ENCODE measurements around the gene VILL.
"Not testable (repeated sequence)": the region's sequence is repeated elsewhere in the genome, so short reads cannot be mapped to it uniquely, and the experiment has no call there.

VILL gene

DNA sequence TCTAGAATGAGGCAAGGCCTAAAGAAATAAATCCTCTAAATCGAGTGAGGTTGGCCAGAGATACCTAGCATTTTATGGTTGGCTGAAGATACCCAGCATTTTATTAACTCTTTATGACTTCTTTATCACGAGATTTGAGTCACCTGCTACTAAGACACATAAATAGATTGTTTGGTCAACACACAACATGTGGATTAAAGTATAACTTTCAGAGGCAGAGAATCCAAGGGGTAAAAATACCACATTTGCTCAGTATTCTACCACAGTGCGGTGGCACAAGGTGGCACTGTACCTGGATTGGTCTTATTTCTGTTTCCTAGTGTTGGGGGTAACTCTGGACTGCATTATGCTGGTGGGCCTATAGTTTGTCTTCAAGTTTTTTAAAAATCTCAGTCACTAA is 27.0 kb upstream of the VILL start:
- no peak for DNase-seq (ENCODE audit: low read depth)

DNA sequence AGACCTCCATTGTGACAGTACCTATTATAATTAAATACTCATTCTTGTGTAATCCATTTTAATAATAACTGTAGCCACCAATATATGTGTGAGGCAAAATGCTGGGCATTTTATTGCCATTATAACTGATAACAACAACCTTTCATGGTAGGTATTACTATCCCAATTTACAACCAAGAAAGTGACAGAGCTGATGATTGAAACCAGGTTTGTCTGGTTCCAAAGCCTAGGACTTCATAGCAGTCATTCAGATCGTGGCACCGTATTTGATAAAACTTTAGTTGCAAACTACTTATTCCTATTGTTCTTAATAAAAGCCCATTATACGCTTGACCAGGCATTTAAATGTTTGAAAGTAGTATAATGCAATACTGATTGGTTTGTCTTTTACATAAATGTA is 26.4 kb upstream of the VILL start:
- DNase-seq (ENCODE audit: low read depth) = no peak

DNA sequence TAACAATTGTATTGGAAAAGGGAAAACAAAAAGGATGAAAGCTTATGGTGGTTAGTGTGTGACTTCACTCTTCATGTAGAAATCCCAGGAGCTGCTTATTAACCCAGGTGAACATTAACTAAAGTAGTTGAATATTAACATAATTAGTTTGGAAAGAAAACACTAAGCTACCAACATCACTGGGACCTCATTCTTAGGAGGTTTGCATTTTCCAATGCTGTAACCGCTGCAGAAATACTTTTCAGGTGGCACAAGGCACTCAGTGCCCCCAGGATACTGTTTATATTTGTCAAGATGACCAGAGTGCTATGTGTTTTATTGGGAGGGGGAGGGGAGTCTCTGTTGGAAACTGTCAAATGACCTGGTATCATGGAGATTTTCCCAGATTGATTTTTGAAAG is 25.9 kb upstream of the VILL start:
- DNase-seq (ENCODE audit: low read depth) = no peak

DNA sequence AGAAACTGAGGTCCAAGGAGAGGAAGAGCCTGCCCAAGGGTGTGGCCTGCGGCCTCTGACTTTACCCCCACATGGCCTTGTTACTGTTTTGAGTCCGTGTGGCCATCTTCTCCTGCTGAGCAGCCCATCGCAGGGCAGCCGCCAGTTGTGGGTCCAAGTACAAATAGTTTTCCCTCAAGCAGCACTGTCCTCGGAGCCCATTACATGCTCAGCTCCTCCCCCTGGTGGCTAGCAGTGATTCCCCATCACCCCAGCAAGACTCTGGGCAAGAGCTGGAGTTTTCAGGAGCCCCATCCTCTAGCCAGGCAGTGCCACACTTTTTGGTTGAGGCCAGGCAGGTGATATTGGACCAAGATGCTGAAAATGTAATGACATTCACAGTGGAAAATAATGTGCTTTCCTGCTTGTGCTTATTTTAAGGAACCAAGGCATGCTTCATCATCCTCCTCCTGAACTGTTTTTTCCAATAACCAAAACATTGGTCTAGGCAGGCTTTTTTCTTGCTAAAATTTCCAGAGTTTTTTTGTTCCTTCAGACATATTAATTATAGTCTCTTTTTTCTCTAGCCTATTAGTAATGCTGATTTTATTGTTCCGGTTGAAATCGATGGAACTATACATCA is 23.2 kb upstream of the VILL start:
- DNase-seq (ENCODE audit: low read depth) = peak; percentile 33

DNA sequence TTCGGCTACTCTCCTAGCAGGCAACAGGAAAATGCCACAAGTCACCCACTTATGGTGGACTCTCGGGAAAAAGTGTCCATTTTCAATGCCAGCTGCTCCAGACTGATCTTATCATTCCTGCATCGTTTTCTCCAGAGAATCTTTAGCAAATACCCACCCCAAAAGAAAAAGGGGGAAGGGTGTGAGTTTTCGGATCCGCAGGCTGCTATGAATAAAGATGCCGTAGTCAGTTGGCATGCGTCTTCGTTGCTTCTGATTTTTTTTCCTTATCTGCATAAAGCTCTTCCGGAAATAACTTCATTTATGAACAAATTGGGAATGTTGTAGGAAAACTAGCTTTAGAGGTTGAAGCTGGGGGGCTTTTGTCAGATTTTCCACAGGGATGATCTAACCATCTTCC is 22.4 kb upstream of the VILL start:
- DNase-seq (ENCODE audit: low read depth) = no peak

DNA sequence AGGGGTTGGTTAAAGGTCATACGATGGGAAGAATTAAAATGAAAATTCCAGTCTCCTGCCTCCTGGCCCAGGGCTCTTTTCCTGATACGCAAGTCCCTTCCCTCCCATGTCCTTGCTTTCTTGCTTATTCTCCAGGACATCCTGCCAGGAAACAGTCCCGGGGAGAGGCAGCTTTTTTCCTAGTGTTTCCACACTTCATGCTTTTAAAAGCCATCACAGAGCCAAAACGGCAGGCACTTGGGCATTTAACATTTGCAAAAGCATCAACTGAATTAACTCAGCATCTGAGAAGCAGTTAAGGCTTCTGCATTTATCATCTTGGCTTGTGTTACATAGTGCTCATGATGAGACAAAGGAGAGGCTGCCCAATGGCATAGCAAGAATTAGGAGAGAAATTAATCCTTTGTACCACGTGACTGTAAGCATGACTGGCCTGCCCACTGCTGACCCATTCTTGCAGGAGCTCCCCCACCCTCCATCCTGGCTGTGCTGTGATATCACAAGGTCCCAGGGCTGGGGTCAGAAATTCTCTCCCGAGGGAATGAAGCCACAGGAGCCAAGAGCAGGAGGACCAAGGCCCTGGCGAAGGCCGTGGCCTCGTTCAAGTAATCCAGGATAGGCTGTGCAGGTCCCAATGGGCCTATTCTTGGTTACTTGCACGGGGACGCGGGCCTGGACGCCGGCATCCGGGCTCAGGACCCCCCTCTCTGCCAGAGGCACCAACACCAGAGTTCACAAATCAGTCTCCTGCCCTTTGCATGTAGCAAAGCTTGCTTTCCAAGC is 21.6 kb upstream of the VILL start:
- no peak for DNase-seq (ENCODE audit: low read depth)

DNA sequence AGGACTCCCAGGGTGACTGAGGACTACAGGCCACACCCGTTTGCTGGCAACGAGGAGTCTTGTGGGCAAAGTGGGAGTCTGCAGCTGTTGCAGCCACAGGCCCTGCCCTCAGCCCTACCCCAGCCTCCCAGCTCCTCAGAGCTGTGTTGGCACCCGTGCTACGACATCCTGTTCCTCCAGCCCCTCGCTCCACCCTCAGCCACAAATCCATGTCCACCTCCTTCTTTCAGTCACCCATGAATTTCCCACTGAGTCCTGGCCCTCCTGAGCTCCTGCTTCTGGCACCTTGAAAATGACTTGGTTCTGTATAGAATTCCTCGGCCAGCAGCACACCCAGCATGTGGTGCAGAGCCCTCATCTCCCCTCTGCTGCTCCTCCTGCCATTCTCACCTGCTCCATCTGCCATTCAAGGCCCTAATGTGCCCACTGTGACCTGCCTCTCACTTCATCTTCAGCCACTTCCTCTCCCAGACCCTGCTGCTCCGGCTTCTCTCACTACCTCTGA is 20.9 kb upstream of the VILL start:
- no peak for DNase-seq (ENCODE audit: low read depth)

DNA sequence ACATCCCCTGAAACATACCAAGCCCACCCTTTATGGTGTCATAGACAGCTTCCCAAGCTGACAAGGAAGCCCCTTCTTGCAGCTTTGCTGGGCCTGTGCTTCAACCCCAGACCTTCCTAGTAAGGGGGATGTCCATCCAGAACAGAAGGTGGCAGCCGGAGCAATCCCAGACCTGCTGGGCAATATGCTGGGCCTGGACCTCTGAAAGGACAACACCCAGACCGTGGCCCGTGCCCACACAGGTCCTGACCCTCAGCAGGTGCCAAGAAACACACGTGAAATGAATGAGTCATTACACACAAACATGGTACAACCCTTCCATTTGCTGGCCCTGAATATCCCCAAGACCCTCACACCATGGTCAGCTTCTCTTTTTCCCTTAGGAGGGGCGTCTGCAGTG is 19.8 kb upstream of the VILL start:
- no peak for DNase-seq (ENCODE audit: low read depth)

DNA sequence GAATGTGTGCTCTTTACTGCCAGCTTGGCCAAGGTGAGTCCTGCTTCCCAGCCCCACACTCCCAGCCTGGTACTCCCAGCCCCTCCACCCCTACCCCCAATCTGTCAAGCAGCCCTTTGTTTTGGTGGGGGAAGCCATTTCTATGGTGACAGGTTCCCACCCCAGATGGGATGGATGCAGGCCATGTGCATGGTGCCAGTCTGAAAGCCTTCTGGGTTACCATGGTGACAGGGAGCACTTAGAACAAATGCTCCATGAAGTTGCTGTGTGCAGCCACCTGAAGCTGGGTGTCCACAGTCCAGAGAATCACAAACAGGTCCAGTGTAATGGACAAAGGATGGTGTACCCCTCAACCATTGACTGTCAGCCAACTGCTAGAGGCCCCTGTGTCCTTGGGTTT is 19.1 kb upstream of the VILL start:
- no peak for DNase-seq (ENCODE audit: low read depth)

DNA sequence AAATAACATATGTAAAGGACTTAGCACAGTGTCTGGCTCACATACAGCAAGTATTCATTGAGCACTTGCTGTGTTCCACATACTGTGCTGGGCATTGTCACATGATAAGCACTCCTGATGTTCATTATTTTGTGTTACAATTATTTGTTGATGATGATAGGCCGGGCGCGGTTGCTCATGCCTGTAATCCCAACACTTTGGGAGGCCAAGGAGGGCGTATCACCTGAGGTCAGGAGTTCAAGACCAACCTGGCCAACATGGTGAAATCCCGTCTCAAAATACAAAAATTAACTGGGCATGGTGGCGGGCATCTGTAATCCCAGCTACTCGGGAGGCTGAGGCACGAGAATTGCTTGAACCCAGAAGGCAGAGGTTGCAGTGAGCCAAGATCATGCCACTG is 18.5 kb upstream of the VILL start:
- not testable (repeated sequence) for DNase-seq (ENCODE audit: low read depth)

DNA sequence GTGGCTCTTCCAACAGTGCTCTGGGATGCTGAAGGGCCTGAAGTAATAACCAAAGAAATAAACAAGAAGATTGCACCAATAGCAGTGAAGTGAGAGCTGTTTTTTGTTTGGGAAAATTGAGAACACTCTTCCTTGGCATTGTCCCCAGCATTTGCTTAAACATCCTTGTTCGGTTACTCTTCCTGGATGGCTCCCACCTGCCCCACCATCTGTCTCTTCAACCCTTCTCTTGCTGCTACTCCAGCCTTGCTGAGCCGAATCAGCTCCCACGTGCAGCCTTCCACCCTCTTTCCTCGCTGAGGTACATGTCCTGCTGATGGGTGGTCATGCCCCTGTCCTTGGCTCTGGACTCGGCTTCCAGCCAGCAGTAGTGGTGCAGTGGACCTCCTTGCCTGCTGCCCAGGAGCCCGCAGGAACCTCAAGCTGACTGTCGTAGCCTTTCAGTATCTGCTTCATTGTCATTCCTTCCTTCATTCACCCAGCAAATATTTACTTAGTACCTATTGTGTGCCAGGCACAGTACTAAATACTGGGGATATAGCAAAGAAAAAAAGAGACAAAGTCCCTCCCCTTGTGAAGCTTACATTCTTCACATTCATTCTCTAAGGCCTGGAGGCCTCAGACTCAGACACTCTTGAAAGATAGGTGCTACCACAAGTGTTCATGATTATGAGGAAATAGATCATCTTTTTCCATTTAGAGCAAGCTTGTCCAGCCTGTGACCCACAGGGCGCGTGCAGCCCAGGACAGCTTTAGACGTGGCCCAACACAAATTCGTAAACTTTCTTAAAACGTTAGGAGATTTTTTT is 17.1 kb upstream of the VILL start:
- DNase-seq (ENCODE audit: low read depth) = no peak

DNA sequence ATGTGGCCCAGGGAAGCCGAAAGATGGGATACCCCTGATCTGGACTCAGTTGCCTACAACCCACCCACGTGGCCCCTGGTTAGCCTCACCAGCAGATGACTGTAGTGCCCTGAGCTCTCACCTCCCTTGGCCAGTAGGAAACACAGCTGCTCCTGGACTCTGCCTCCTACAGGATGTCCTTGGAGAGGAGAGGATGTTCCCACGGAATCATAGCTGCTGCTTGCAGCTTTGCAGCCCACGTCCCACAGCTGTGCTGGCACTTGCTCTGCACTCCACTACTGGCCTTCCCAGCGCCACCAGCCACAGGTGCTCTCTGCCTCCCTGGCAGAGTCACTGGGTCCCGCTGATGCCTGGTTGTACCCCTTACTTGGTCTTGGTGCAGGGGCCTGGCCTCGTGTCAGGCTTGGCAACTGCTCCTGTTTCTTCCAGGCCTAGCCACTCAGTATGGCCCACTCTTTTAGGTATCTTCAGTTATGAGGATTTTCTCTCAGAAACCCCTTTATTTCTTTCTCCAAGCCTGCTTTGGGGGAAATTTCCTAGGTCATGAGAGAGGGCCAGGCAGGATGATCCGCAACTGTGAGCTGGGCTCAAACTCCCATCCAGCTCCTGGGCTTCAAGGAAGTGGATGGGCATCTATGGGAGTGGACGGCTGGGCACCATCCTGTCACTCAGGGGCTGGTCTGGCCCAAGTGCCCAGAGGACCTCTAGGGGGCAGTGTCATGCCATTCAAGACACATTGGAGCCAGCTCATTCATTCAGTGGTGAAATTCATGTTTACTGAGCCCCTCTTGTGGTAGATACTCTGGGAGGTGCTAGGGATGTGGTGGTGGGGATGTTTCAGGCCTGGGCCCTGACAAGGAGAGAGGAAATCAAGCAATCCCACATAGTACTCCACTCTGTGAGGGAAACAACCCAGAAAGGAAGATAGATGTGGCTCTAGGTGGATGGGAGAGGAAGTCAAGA is 16.2 kb upstream of the VILL start:
- peak; percentile 60 for DNase-seq (ENCODE audit: low read depth)

DNA sequence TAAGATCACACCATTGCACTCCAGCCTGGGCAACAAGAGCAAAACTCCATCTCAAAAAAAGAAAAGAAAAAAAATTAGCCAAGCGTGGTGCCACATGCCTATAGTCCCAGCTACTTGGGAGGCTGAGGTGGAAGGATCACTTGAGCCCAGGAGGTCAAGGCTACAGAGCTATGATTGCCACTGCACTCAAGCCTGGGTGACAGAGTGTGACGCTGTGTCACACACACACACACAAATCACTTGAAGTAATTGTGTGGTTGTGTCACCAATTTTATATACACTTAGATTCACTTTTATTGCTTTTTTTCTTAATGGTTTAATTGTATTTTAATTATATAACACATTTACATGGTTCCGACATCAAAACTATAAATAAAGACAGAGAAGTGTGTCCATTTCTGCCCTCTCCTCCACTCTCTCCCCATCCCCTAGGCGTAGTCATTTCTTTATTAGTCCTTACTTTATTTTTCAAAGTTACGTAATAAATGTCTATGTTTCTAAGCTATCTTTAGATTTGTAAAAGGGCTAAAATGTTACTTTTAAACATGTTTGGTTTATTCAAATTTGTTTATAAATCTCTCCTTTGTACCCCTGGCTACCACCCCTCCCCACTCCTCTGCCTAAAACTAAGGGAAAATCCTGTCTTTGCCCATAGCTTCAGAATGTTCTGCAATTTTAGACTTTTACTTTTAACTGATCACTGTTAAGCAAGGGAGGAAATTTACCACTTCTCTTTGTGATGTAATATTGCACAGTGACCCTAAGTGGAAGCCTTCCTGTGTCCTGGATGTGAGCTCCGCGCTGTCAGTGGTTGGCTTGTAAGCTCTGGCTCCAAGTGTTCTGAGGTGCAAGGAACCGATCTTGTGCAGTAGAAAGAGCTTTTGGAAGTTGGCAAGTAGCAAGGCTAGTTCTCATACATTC is 10.8 kb upstream of the VILL start:
- DNase-seq (ENCODE audit: low read depth) = no peak

DNA sequence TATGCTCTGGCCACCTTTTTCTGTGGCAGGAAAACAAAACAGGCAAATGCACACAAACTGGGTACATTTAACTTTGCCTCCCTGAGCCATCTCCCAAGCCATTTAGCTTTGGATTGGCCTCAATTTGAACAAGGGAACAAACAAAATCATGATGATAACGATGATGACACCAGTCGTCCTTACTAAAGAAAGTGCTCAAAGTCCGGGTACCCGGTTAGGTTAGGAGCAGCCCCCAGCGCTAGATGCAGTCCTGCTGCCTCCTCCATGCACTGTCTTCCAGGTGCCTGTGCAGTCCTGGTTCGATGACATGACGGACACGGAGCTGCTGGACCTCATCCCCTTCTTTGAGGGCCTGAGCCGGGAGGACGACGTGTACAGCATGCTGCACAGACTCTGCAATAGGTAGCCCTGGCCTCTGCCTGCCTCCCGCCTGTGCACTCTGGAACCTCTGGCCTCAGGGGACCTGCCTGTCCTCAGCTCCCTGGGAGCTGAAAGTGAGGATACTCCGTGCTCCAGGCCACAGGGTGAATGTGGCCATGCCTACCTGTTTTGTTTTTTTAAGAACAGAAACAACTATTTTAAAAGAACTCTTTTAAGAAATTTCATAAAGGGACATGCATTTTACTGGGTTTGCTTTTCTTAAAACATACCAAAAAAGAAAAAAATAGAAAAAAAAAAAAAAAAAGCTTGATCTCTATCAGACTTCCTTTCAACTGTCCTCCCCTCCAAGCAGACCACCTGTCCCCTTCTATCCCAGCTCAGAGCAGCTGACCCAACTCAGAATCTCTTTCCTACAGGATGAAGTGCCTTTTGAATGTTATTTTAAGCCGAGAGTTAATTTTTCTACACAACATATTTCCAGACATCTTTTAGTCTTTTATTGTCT is 9.9 kb upstream of the VILL start:
- no peak for DNase-seq (ENCODE audit: low read depth)

DNA sequence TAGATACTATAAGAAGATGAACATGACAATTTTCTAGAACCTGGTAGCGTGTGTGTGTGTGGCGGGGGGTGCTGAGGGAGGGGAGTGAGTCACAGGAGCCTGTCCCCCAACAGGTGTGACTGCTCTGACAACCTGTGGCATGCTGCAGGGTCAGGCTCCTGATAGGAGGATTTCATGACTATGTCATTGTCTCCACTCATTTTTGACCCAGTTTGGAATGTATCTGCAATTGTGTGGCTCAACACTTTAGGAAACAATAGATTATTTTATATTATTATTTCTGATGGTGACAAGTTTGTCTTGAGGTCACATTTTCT is 9.3 kb upstream of the VILL start:
- no peak for DNase-seq (ENCODE audit: low read depth)

DNA sequence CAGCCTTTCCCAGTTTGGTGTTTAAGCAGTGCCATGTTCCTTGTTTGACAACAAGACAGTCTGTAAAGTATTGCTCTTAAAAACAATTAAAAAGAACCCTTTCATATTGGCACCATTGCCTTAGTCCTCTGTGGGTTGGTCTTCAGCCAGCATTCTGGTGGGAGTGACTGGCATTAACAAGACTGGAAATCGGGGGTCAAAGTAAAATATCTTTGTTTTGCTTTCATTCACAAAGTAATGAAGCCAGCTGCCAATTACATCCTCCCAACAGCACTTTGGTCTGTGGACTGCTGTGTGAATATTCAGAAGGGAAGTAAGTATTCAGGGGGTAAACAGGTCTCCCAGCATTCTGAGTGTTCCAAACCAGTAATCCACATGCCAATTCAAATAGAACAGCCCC is 8.3 kb upstream of the VILL start:
- DNase-seq (ENCODE audit: low read depth) = no peak

DNA sequence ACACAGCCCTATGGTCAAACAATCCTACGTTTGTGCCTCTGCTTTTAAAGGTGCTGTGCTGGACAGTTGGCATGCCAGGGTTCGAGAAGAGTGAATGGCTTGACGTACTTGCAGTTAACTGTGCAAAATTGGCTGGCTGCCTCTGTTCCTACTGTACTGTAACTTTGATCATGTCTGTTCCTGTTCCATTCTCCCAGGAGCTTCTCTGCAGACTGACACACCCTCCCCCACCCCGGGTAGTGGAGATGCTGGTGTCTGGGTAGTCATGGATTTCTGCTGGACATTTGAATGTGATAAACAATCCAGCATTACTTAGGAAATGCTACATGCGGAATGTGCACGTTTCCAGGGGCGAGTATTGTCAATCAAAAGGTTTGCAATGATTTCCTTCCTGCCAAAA is 6.5 kb upstream of the VILL start:
- no peak for DNase-seq (ENCODE audit: low read depth)

DNA sequence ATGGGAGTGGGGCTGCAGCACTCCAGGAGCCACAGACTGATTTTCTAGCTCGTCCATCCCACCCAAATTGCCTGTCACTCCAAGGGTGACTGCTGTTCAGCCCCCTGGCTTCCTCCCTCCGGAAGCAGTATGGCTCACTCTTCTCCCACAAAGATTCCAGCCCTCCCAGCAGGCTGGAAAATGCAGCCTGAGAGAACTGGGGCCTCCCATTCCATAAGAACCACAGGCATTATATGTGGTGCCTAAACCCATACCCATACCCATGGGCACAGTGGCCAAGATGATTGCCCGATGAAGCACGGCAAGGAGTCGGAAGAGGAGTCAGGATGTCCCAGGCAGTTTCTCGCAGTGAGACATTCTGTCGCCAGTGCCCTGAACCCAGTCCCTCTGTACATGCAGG is 6.0 kb upstream of the VILL start:
- no peak for DNase-seq (ENCODE audit: low read depth)

DNA sequence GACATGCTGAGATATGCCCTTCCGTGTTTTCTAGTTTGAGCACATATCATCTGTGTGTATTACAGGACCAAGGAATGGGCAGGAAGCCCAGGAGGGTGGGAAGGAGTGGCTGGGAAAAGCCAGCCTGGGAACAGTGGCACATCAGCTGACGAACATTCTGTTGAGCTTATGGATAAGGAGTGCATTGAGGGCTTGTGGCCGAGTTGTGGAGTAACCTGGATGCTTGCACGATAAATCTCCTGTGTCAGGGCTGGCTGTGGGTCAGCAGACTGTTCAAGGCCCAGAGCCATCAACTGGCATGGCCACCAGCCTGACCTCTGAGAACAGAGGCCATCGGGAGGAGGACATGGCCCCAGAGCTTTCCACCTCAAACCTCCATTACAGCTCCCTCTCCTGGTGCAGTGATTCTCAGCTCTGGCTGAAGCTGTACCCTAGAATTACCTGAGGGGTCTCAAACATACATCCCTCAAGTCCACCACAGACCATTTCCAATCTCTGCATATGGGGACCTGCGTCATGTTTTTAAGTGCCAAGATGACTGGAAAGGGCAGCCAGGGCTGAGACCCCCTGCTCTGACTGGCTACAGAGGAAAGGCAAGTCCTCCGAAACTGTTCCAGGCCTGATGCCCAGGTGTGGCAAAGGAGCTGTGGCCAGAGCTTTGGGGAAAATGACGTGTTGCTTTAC is 4.8 kb upstream of the VILL start:
- no peak for DNase-seq (ENCODE audit: low read depth)

All from activated T-cell treated with anti-CD3 and anti-CD28 coated beads for 24 hours (primary cell).